Measurements from ENCODE around the gene PTPRM. TPM values are rescaled to one million over a fixed set of nuclear protein-coding genes. Genes with fewer than 3 reads are reported as not detected.

The PTPRM gene
- total RNA-seq, 1 donor from 2014 or later = 101 TPM

GRCh38 chr18:7592305-7593071 is 25.4 kb downstream of the PTPRM start:
- ATAC-seq (ENCODE audit: poor library complexity) = peak; percentile 65
- DNase-seq = no peak
- intact Hi-C loops (cut with DNase I) = no loop called here

- ATAC-seq (ENCODE audit: poor library complexity) = no peak
- DNase-seq = no peak
- intact Hi-C loops (cut with DNase I) = no loop called here
These were observed 26.2 kb downstream of the PTPRM start for GRCh38 chr18:7593218-7593819.

GRCh38 chr18:7596147-7596546 is 29.0 kb downstream of the PTPRM start:
- ATAC-seq (ENCODE audit: poor library complexity) (no peak), DNase-seq (no peak)
- intact Hi-C loops (cut with DNase I) = no loop called here

GRCh38 chr18:7597500-7597899 is 30.4 kb downstream of the PTPRM start:
- intact Hi-C loops (cut with DNase I) = no loop called here
- no peak for ATAC-seq (ENCODE audit: poor library complexity)

GRCh38 chr18:7598167-7599047 is 31.3 kb downstream of the PTPRM start:
- ATAC-seq (ENCODE audit: poor library complexity) = no peak
- no peak for DNase-seq
- intact Hi-C loops (cut with DNase I) = no loop called here

More at GRCh38 chr18:7597500-7597899, 30.4 kb downstream of the PTPRM start:
- no peak for DNase-seq

GRCh38 chr18:7600036-7600435 is 32.9 kb downstream of the PTPRM start:
- DNase-seq (no peak), ATAC-seq (ENCODE audit: poor library complexity) (peak; percentile 26)
- intact Hi-C loops (cut with DNase I) = no loop called here

- intact Hi-C loops (cut with DNase I) = no loop called here
- ATAC-seq (ENCODE audit: poor library complexity) (peak; percentile 43), DNase-seq (no peak)
These were observed 33.6 kb downstream of the PTPRM start for GRCh38 chr18:7600528-7601245.

- intact Hi-C loops (cut with DNase I) = no loop called here
- ATAC-seq (ENCODE audit: poor library complexity) = no peak
- DNase-seq = no peak
These were observed 34.1 kb downstream of the PTPRM start for GRCh38 chr18:7601246-7601615.

GRCh38 chr18:7601936-7602335 is 34.8 kb downstream of the PTPRM start:
- intact Hi-C loops (cut with DNase I) = no loop called here
- DNase-seq (no peak), ATAC-seq (ENCODE audit: poor library complexity) (no peak)

GRCh38 chr18:7603259-7604000 is 36.3 kb downstream of the PTPRM start:
- DNase-seq (no peak), ATAC-seq (ENCODE audit: poor library complexity) (no peak)
- intact Hi-C loops (cut with DNase I) = no loop called here

- intact Hi-C loops (cut with DNase I) = no loop called here
- no peak for DNase-seq
- no peak for ATAC-seq (ENCODE audit: poor library complexity)
These were observed 37.2 kb downstream of the PTPRM start for GRCh38 chr18:7604361-7604760.

GRCh38 chr18:7605705-7606104 is 38.6 kb downstream of the PTPRM start:
- no peak for ATAC-seq (ENCODE audit: poor library complexity)
- intact Hi-C loops (cut with DNase I) = no loop called here
- no peak for DNase-seq

- DNase-seq = peak; percentile 48
- ATAC-seq (ENCODE audit: poor library complexity) = peak; percentile 87
- intact Hi-C loops (cut with DNase I) = no loop called here
These were observed 40.5 kb downstream of the PTPRM start for GRCh38 chr18:7607540-7608173.

GRCh38 chr18:7608174-7608550 is 41.0 kb downstream of the PTPRM start:
- ATAC-seq (ENCODE audit: poor library complexity) = peak; percentile 4
- DNase-seq = no peak
- intact Hi-C loops (cut with DNase I) = no loop called here

GRCh38 chr18:7608781-7609201 is 41.7 kb downstream of the PTPRM start:
- ATAC-seq (ENCODE audit: poor library complexity) (peak; percentile 73), DNase-seq (no peak)
- intact Hi-C loops (cut with DNase I) = no loop called here

GRCh38 chr18:7609617-7610016 is 42.5 kb downstream of the PTPRM start:
- intact Hi-C loops (cut with DNase I) = no loop called here
- DNase-seq (no peak), ATAC-seq (ENCODE audit: poor library complexity) (no peak)

GRCh38 chr18:7614042-7614441 is 46.9 kb downstream of the PTPRM start:
- DNase-seq (no peak), ATAC-seq (ENCODE audit: poor library complexity) (no peak)
- intact Hi-C loops (cut with DNase I) = no loop called here

- intact Hi-C loops (cut with DNase I) = no loop called here
- no peak for ATAC-seq (ENCODE audit: poor library complexity)
- no peak for DNase-seq
These were observed 48.7 kb downstream of the PTPRM start for GRCh38 chr18:7615840-7616239.

All from Right ventricle myocardium superior (tissue), 1 donor.